HL-60 (cell line): Measurements from ENCODE around the gene COLEC11.

Source experiments
- CTCF ChIP-seq: IDR thresholded peaks from one replicate; pipeline ENCODE4 v1.5.1; 2011; ENCODE audit warnings: low read length, control low read depth, inconsistent platforms; ENCODE audit not compliant: insufficient read depth
- GABPA ChIP-seq: IDR thresholded peaks from 2 replicates; pipeline ENCODE4 v1.6.1; 2012; ENCODE audit warnings: low read depth
- POLR2AphosphoS5 ChIP-seq: IDR thresholded peaks from 2 replicates; pipeline ENCODE4 v1.6.1; 2012; ENCODE audit warnings: low read depth
- REST ChIP-seq: IDR thresholded peaks from 2 replicates; pipeline ENCODE4 v1.6.1; 2012; ENCODE audit warnings: low read depth; ENCODE audit not compliant: insufficient replicate concordance

GRCh38 chr2:3630631-3631030 lies 35.7 kb downstream of the COLEC11 start:
- no peak for TF ChIP-seq CTCF
- no peak for TF ChIP-seq POLR2AphosphoS5
- TF ChIP-seq REST, result no peak
- no peak for TF ChIP-seq GABPA
